ENCODE data around the gene ISL2. TPM values are rescaled to one million over a fixed set of nuclear protein-coding genes. Genes with fewer than 3 reads are reported as not detected.

Gene ISL2
- total RNA-seq, 1 experiment from 2014 or later = 0.15 TPM

DNA sequence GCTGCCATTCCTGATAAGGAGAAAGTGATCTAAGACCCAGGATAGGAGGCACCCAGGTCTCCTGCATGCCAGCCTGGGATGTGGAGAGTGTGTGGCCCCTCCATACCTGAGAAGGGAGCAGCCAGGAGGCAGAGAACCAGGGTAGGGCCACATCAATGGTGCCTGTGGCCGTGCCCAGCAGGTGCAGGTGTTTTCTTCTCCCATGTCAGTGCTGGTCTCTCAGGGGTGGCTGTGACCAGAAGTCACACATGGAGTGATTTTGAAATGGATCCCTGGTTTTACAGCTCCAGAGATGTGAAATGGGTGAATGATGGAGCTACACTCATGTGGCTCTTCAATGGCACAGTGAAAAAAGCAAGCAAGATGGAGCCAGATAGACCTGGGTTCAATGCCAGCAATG lies 3.3 kb upstream of the ISL2 start:
- no peak for TF ChIP-seq CTCF (conservative IDR thresholded peaks at IDR 0.05)
- peaks cover 16% of the 10 kb centered on the region for H3K27me3 ChIP-seq (ENCODE audit: insufficient read depth, low read length)
- no CpG with 5 or more reads among the region's 1 CpG for WGBS (ENCODE audit: extremely low coverage, insufficient read length, low lambda C conversion rate)
- H4K8ac ChIP-seq (replicated peaks; ENCODE audit: insufficient read length, low read depth, low read length) = no peak overlapping the region
- no peak overlapping the region for H2AFZ ChIP-seq (ENCODE audit: low read length)
- Mint-ChIP-seq H3K9me3 (peaks cover 0 to 15% of the 10 kb centered on the region in 2 experiments; a peak in 3 of 5 replicates), H3K27me3 (ENCODE audit: low read depth) (peaks cover 71% of the 10 kb centered on the region), H3K36me3 (ENCODE audit: insufficient read depth in 1 of 3, low read depth in 3 of 3) (no peaks in the 10 kb centered on the region; a peak in 1 of 7 replicates), H3K27ac (no peak overlapping the region), H3K4me1 (peaks cover 28 to 34% of the 10 kb centered on the region in 2 experiments), H3K4me3 (no peak overlapping the region)
- H2AK5ac ChIP-seq (ENCODE audit: insufficient read length, low read length) = no peak overlapping the region
- H3K79me2 ChIP-seq (ENCODE audit: insufficient read depth, low read length) = no peaks in the 10 kb centered on the region
- no peak overlapping the region for H3K27ac ChIP-seq (ENCODE audit: insufficient read length, low read depth, low read length)
- no peak overlapping the region for H2BK20ac ChIP-seq (ENCODE audit: low read depth, low read length, poor library complexity, severe bottlenecking)
- no peaks in the 10 kb centered on the region for H3K79me1 ChIP-seq (ENCODE audit: insufficient read depth, low read depth, low read length, poor library complexity, severe bottlenecking)
- no peak for DNase-seq
- H4K20me1 ChIP-seq (ENCODE audit: control insufficient read depth, insufficient read depth, insufficient read length) = no peaks in the 10 kb centered on the region
- no peak overlapping the region for H2BK120ac ChIP-seq (ENCODE audit: low read depth, low read length, poor library complexity, severe bottlenecking)
- no peak overlapping the region for H3K56ac ChIP-seq (ENCODE audit: insufficient read length, low read depth, low read length)
- no peak overlapping the region for H2BK12ac ChIP-seq (ENCODE audit: insufficient read length, low read depth, low read length)
- H3K14ac ChIP-seq (ENCODE audit: insufficient read depth, low read length) = no peak overlapping the region
- H3K4ac ChIP-seq (ENCODE audit: low read depth, low read length) = no peak overlapping the region
- H3K23me2 ChIP-seq (ENCODE audit: insufficient read length, low read depth, low read length, poor library complexity, severe bottlenecking) = peaks cover 14% of the 10 kb centered on the region
- no peaks in the 10 kb centered on the region for H3K9me3 ChIP-seq (ENCODE audit: control insufficient read depth, low read depth, low read length)
- H2BK15ac ChIP-seq (ENCODE audit: low read depth, low read length) = no peak overlapping the region
- H3T11ph ChIP-seq (ENCODE audit: low read length) = no peak overlapping the region
- no peak overlapping the region for H3K4me2 ChIP-seq (ENCODE audit: insufficient read depth, insufficient read length, low read length)
- H2BK5ac ChIP-seq (ENCODE audit: insufficient read length, low read length) = no peak overlapping the region
- no peak overlapping the region for H3K9ac ChIP-seq (ENCODE audit: extremely low read depth, insufficient read length, low read length)
- no peak overlapping the region for H4K91ac ChIP-seq (ENCODE audit: insufficient read length, low read depth, low read length)
- no peak overlapping the region for H4K5ac ChIP-seq (ENCODE audit: insufficient read length, low read depth, low read length)
- no peak overlapping the region for H3K18ac ChIP-seq (ENCODE audit: insufficient read length, low read depth, low read length)
- no peak overlapping the region for H3K23ac ChIP-seq (ENCODE audit: insufficient read length, low read depth, low read length)
- H3K4me1 ChIP-seq (ENCODE audit: insufficient read depth, low read length) = no peaks in the 10 kb centered on the region; the same call in 1 of the 2 replicates

All from H9 (cell line).